Measurements from ENCODE around the gene KAZN. TPM values are rescaled to one million over a fixed set of nuclear protein-coding genes. Genes with fewer than 3 reads are reported as not detected.

The KAZN gene
- total RNA-seq, 2 donors from 2014 or later: 3.4 to 12.2 TPM

GRCh38 chr1:14617791-14618190 is 19.3 kb downstream of the KAZN start:
- no peaks in the 10 kb centered on the region for H3K9me3 ChIP-seq
- intact Hi-C loops (cut with DNase I): no loop called here
- DNase-seq: no peak
- H3K4me3 ChIP-seq: no peak overlapping the region
- TF ChIP-seq CTCF (IDR thresholded peaks at IDR 0.05) (no peak), POLR2A (IDR thresholded peaks at IDR 0.05) (no peak)
- no peaks in the 10 kb centered on the region for H3K36me3 ChIP-seq (replicated peaks in 1 of 2; ENCODE audit: insufficient read depth in 1 of 2, low read depth in 2 of 2)
- no peaks in the 10 kb centered on the region for H3K27me3 ChIP-seq
- ATAC-seq: no peak
- H3K4me1 ChIP-seq: no peaks in the 10 kb centered on the region
- no peak overlapping the region for H3K27ac ChIP-seq
- WGBS, 2 donors: 55 to 60% methylated on average over 7 of the region's 7 CpGs

GRCh38 chr1:14620941-14621340 is 22.5 kb downstream of the KAZN start:
- no peak overlapping the region for H3K4me3 ChIP-seq
- TF ChIP-seq CTCF (IDR thresholded peaks at IDR 0.05) (no peak), POLR2A (IDR thresholded peaks at IDR 0.05) (no peak)
- H3K9me3 ChIP-seq: no peaks in the 10 kb centered on the region
- DNase-seq (no peak), ATAC-seq (no peak)
- H3K36me3 ChIP-seq (replicated peaks in 1 of 2; ENCODE audit: insufficient read depth in 1 of 2, low read depth in 2 of 2): no peaks in the 10 kb centered on the region
- intact Hi-C loops (cut with DNase I): no loop called here
- no peaks in the 10 kb centered on the region for H3K27me3 ChIP-seq
- H3K27ac ChIP-seq: no peak overlapping the region
- no peaks in the 10 kb centered on the region for H3K4me1 ChIP-seq

- TF ChIP-seq POLR2A (IDR thresholded peaks at IDR 0.05) (no peak), CTCF (IDR thresholded peaks at IDR 0.05) (no peak)
- H3K27me3 ChIP-seq: no peaks in the 10 kb centered on the region
- 91 to 100% methylated on average over 2 of the region's 2 CpGs for WGBS, 2 donors
- no peak for DNase-seq
- H3K4me3 ChIP-seq: no peak overlapping the region
- no peak for ATAC-seq
- no peaks in the 10 kb centered on the region for H3K4me1 ChIP-seq
- H3K9me3 ChIP-seq: no peaks in the 10 kb centered on the region
- intact Hi-C loops (cut with DNase I): no loop called here
- H3K36me3 ChIP-seq (replicated peaks in 1 of 2; ENCODE audit: insufficient read depth in 1 of 2, low read depth in 2 of 2): no peaks in the 10 kb centered on the region
- no peak overlapping the region for H3K27ac ChIP-seq
Observed at GRCh38 chr1:14623090-14623489, 24.6 kb downstream of the KAZN start.

- ATAC-seq (no peak), DNase-seq (no peak)
- no peaks in the 10 kb centered on the region for H3K27me3 ChIP-seq
- H3K4me3 ChIP-seq: no peak overlapping the region
- H3K36me3 ChIP-seq (replicated peaks in 1 of 2; ENCODE audit: insufficient read depth in 1 of 2, low read depth in 2 of 2): no peaks in the 10 kb centered on the region
- TF ChIP-seq CTCF (IDR thresholded peaks at IDR 0.05) (no peak), POLR2A (IDR thresholded peaks at IDR 0.05) (no peak)
- H3K9me3 ChIP-seq: no peaks in the 10 kb centered on the region
- intact Hi-C loops (cut with DNase I): no loop called here
- 83 to 86% methylated on average over 7 of the region's 7 CpGs for WGBS, 2 donors
- no peaks in the 10 kb centered on the region for H3K4me1 ChIP-seq
- H3K27ac ChIP-seq: no peak overlapping the region
Observed at GRCh38 chr1:14624941-14625340, 26.5 kb downstream of the KAZN start.

GRCh38 chr1:14625572-14625971 is 27.1 kb downstream of the KAZN start:
- H3K27ac ChIP-seq: no peak overlapping the region
- intact Hi-C loops (cut with DNase I): no loop called here
- WGBS, 2 donors: 66 to 75% methylated on average over 11 of the region's 11 CpGs

More at GRCh38 chr1:14625572-14625971, 27.1 kb downstream of the KAZN start:
- TF ChIP-seq CTCF (IDR thresholded peaks at IDR 0.05) (no peak), POLR2A (IDR thresholded peaks at IDR 0.05) (no peak)
- no peak overlapping the region for H3K4me3 ChIP-seq
- no peaks in the 10 kb centered on the region for H3K27me3 ChIP-seq
- H3K36me3 ChIP-seq (replicated peaks in 1 of 2; ENCODE audit: insufficient read depth in 1 of 2, low read depth in 2 of 2): no peaks in the 10 kb centered on the region
- no peaks in the 10 kb centered on the region for H3K9me3 ChIP-seq
- no peaks in the 10 kb centered on the region for H3K4me1 ChIP-seq
- DNase-seq: no peak
- no peak for ATAC-seq

All from body of pancreas (tissue), 4 donors.